Measurements from ENCODE around the gene ZMYND19.
A peak's percentile ranks its signal among the peaks of the same experiment; 100 is the strongest.

The ZMYND19 gene

GRCh38 chr9:137619240-137620047 is 29.1 kb upstream of the ZMYND19 start:
- peak; percentile 75 for DNase-seq (ENCODE audit: low spot score)
- TF ChIP-seq CTCF (IDR thresholded peaks at IDR 0.05; ENCODE audit: extremely low read depth, missing control alignments): no peak

GRCh38 chr9:137618105-137619067 is 28.1 kb upstream of the ZMYND19 start, which contains the start of gene EHMT1:
Gene EHMT1 (plus strand): TSS chr9:137619005. CDS start chr9:137619029, 24 bp downstream.
- peak; percentile 100 for DNase-seq (ENCODE audit: low spot score)
- TF ChIP-seq CTCF (IDR thresholded peaks at IDR 0.05; ENCODE audit: extremely low read depth, missing control alignments): no peak

- DNase-seq (ENCODE audit: low spot score): no peak
- TF ChIP-seq CTCF (IDR thresholded peaks at IDR 0.05; ENCODE audit: extremely low read depth, missing control alignments): no peak
These were observed 25.1 kb upstream of the ZMYND19 start for GRCh38 chr9:137615387-137615871.

- no peak for TF ChIP-seq CTCF (IDR thresholded peaks at IDR 0.05; ENCODE audit: extremely low read depth, missing control alignments)
- no peak for DNase-seq (ENCODE audit: low spot score)
These were observed 24.5 kb upstream of the ZMYND19 start for GRCh38 chr9:137614631-137615386.

GRCh38 chr9:137613738-137614523 is 23.6 kb upstream of the ZMYND19 start:
- no peak for DNase-seq (ENCODE audit: low spot score)
- TF ChIP-seq CTCF (IDR thresholded peaks at IDR 0.05; ENCODE audit: extremely low read depth, missing control alignments): no peak

- TF ChIP-seq CTCF (IDR thresholded peaks at IDR 0.05; ENCODE audit: extremely low read depth, missing control alignments): no peak
- DNase-seq (ENCODE audit: low spot score): no peak
These were observed 22.9 kb upstream of the ZMYND19 start for GRCh38 chr9:137613259-137613658.
